HG03432 (cell line): ENCODE measurements around the gene SPRED1.
A peak's percentile ranks its signal among the peaks of the same experiment; 100 is the strongest.

Experiments used
- ATAC-seq: cut with Tn5 transposase; IDR thresholded peaks from one replicate; pipeline ENCODE4 v1.9.1; 2021; ENCODE audit warnings: mild to moderate bottlenecking, moderate library complexity; ENCODE audit not compliant: unreplicated experiment

The SPRED1 gene

DNA sequence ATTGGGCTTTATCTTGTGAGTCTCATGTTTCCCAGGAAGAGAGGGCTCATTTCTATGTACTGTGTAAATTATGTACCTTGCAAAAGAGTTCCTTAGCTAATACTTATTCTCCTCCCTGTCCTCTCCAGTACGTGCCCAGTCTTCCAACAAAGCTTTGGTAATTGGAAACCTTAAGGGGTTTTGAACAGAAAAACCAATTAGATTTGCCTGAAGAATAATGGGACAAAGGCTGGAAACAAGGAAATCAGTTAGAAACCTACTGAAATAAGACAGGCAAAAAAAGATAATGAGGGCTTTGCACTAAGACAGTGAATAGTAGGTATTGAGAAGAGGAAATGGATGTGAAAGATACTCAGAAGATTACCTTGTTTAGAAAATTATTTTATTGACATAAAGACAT lies 82.5 kb downstream of the SPRED1 start:
- no peak for ATAC-seq

DNA sequence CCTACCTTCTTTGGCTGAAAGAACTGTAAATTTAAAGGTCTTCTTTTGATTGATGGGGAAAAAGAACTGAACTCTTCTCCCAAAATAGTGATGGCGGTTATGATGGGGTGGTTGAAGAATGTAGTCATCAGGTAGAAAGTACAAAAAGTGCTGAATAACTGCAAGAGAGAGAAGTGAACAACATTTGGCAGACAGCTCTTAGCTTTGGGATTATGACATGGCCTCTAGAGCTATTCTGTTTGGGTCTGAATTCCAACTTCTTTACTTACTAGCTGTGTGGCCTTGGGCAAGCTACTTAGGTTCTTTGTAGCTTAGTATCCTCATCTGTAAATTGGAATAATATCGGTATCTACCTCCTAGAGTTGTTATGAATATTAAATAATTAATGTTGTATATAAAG lies 91.7 kb downstream of the SPRED1 start:
- ATAC-seq = no peak

DNA sequence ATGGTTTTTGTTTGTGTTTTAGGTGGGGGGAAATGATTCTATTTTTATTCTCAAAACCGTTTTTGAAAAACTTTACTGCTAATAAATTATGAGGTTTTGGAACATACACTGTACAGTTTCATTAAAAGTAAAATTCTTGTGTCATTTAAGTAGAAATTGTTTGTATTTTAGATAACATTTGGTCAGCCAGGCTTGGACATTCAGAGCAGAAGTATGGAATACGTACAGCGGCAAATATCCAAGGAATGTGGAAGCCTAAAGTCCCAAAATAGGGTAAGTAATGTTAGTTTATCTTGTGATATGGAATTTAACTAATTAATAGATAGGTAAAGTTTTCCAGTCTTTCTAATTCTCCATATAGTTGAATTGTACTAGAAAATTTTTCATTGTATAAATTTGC lies 96.6 kb downstream of the SPRED1 start:
- ATAC-seq = no peak

DNA sequence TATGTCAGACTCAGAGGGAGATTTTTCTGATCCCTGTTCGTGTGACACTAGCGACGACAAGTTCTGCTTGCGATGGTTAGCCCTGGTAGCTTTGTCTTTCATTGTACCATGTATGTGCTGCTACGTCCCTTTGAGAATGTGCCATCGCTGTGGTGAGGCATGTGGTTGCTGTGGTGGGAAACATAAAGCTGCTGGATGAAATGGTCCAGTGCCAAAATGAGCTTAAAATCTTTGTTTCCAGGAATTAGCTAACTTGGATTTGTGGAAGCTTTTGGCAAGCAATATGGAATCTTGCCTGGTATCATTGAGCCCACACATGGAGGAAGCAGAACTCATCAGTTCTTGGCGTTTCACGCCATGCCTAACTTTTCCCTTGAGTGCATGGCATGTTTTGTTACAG lies 98.8 kb downstream of the SPRED1 start:
- ATAC-seq = no peak

DNA sequence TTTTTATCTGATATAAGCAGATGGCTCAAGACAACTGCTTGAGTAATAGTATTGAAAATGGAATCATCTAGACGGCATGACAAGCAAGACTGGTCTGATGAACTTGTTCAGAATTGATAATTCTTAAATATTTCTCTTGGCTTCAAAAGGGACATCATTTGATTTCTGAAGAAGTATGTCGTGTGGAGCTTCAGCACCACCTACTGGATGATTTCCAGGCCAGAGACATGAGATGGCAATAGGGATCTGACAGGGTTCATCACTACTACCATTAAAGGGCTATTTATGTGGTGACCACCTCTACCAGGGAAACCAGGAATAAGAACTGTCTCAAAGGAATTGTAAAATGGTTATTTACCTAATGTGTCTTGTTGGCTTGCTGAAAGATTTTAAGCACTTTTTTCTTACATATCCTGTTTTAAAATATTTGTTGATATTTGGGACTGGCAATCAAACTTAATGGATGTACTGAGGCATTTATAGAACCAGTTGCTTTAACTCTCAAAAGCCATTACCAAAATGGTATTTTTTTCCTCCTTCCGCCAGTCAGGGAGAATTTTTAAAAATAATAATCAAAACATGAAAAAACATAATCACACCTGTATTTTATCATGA lies 101.8 kb downstream of the SPRED1 start:
- peak; percentile 56 for ATAC-seq

DNA sequence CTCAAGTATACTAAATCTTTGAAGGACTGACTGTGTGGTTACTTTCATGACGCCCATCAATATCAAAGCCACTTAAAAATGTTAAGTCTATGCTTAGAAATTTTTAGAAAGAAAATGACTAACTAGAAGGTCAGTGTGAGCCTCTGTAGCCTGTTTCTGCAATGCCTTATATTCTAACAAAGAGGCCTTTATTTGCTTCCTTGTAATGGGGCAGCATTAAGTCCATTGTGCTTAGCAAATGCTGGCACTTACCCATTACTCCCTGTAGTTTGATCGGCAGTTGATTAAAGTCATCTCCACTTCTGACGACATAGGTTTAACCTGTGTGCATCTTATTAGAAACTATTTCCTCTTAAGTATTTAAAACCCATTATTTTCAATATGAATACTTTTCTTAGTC lies 109.7 kb downstream of the SPRED1 start:
- ATAC-seq = no peak

DNA sequence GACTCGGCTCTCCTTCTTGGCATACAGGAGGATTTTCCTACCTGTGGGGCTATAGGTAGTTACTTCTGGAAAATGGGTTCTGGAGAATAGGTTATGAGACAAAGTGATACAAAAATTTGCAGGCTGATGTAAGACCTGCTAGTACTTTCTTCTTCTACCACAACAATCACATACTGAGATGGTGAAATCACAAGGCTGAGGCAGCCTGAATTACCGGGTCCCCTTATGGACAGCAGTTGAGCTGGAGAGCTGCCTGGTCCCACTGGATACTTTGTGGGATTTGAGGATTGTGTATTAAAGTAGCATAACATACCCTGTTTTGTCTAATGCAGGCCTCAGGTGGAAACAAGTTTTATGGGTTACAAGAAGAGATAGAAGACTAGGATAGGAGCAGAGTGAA lies 114.8 kb downstream of the SPRED1 start:
- ATAC-seq = no peak

DNA sequence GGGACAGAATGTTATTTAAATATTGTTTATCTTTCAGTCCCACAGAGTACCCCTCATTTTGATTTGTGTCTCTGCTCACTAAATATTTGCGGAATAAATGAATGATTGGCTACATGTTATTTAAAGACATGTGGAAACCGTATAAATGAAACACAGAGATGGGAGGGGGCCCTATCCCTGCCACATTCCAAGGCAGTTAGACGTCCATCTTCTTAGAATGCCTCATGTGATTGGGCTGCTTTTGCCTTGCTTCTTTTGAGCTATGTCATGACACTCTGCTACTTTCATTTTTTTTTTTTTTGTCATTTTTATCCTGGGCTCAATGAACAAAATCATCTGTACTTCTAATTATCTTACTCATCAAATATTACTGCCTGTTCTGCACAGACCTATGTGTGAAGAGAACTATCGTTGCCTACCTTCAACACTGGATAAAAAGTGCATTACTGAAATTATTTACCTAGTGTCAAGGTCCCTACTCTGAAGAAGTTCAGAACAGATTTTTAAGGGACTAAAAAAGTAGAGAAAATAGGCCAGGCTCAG lies 117.4 kb downstream of the SPRED1 start:
- no peak for ATAC-seq

DNA sequence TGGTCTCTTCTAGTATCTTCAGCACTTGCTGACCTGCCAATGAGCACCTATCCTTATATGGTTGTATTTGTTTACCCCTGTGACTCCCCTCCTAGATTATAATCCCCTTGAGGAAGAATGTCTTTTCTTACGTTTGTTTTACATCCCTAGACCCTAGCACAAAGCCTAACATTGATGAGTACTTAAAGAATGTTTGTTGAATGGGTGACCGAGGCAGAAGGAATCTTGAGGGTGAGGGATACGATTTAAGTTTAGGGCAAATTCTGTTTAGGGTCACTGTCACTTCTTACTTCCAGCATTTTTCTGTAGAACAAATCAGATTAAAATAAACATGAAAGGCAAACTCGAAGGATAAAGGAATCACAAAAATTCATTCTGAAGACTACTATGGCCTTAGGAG lies 120.4 kb downstream of the SPRED1 start:
- ATAC-seq = no peak

DNA sequence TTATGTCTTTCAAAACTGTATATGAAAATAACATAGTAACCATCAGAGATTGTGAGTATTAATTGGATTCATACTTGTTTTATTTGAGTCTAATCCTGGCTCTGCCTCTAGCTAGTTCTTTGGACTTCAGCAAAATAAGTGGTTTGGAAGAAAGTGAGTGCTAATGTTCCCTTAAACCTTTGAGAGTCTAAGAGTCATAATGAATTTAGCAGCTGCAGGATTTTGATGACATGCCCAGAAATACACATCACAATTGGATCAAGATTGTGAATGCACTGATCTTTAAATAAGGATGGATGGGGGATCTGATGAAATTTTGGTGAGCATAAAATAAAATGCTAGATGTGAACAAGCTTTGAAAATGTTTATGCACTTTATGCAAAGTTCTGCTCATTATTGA lies 121.4 kb downstream of the SPRED1 start:
- ATAC-seq = no peak

DNA sequence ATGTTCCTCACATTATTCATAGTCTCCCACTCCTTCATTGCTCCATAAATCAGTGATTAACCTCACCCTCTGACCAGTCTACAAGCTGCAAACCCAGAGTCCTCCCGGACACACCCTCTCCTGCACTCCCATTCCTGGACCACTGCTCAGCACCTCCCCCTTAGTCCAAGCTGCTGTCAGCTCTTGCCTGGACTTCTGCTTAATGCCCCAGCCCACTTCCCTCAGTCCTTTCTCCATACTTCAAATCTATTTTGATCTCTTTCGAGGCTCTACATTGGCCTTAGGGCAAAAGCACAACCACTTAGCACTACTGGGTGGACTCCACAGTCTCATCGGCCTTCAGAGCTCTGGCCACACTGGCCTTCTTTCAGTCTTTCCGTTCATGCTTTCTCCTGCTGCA lies 121.9 kb downstream of the SPRED1 start:
- no peak for ATAC-seq

DNA sequence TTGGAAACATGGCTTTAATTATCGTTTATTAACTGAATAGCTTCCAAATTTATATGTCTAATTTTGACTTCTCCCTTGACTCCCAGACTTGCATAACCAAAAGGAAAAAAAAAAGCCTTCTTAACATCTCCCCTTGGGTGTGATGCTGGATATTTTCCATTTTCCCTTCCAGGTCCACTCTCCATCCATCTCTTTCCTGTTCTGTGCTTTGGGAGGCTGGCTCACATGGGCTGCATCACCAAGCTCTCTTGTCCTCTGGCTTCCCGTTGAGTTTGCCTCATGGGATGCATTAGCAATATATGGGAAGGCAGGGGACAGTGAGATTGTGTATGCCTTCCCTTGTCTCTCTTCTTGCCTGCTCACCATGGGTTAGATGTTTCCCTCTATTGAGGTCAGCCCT lies 123.4 kb downstream of the SPRED1 start:
- ATAC-seq = no peak

DNA sequence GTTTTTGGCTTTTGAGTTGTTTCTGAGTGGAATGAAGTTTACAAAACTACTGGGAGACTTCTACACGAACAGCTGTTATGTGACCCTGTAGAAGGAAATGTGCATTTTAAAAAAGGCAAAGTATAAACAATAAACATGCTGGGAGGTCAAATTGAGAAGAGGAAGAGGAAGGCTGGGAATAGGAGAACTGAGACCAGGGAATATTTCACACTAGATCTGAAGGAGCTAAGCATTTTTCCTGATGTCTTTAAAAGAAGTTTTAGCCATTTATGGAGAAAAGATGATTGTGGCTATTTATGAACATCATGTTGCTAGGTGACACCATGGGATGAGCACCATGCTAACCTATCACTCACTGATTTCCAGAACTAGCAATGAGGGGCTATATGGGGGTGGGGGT lies 125.0 kb downstream of the SPRED1 start:
- ATAC-seq = no peak

DNA sequence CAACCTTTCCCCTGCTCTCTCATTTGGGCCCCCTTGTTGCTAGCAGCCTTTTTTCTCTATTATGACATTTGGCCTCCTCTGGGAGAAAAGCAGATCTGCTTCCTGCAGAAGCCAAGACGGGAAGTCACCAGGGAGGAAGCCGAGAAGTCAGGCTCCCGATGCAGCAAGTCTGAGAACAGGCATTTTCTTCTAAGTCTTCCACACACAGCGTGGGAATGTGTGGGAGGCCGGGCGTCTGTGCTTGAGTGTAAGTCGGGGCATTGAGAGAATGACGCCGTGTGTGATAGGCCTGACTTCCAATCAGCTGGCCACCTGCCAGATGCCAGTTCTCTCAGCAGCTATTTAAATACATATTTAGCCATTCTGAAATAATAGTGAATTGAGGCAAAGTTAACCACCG lies 125.5 kb downstream of the SPRED1 start:
- ATAC-seq = no peak

DNA sequence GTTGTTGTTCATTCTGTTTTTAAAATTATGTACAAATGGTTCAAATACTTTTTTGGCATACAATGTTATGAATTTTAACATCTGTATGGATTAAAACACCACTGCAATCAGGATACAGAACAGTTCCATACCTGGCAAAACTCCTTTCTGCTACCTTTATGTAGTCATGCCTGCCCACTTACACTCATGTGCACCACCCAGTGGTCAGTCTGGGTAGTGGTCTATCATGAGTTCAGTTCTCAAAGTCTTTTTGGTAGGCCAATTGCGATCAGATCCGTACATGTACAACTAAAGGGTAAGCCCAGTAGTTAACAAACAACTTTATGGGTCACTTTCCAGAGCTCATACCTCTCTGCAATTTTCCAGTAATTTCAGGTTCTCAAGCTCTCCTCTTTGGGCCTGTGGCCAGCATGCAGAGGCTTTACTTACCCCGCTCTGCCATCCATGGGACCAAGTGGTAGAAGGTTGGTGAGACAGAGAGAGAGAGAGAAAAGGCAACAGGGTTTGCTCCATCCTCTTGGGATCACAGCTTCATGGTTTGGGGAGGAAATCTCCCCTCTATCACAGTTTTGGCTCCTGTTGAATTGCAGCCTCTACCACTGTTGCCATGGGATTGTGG lies 137.4 kb downstream of the SPRED1 start:
- ATAC-seq = peak; percentile 78

DNA sequence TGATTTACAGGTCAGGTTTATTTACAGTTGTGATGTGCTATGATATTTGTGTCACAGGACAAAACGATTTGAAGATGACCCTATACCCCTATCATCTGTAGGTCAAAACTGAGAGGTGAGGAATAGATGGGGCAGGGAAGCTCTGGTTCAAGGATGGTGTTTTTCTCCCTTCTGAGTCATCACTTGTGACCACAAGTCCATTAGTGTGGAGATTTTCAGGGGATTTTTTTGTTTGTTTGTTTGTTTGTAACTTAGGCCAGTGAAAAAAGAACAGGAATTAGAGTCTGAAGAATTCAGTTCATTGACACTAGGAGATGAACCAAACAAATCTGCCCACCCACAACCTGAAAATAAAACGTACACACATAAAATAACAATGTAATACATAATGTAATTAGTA lies 138.6 kb downstream of the SPRED1 start:
- ATAC-seq = no peak

DNA sequence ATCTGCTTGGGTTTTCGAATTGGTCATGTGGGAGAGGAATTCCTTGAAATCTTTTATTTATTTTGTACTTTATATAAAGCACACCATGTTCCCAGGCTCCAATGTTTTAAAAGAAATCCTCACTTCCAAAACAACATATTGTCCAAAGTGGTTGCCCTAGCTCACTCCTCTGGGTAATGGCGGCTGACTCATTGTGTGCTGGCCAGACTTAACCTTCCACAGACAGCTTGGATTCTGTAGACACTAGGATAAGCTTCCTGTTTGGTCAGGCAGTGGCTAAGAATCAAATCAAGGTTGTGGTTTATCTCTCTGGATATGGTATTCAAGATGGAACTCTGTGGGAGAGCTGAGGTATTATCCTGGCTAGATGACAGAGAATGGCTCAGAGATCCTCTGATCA lies 145.5 kb downstream of the SPRED1 start:
- ATAC-seq = no peak

DNA sequence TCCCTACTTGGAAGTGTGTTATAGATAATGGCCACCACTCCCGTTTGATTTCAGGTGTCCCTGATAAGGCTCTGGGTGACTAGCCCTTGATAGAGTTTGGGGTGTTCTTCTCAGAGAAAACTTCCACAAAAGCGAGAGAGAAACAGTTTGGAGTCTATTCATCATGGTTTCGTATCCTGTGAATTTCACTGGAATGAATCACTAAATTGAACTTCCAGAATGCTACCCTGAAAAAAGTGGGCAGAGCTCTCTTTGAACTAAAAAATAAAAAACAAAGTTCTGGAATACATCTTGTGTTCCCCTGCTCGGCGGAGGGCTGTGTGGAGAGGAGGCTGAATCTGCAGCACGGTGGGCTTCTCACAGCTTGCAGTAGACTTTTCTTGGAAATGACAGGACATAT lies 148.5 kb downstream of the SPRED1 start:
- ATAC-seq = no peak

DNA sequence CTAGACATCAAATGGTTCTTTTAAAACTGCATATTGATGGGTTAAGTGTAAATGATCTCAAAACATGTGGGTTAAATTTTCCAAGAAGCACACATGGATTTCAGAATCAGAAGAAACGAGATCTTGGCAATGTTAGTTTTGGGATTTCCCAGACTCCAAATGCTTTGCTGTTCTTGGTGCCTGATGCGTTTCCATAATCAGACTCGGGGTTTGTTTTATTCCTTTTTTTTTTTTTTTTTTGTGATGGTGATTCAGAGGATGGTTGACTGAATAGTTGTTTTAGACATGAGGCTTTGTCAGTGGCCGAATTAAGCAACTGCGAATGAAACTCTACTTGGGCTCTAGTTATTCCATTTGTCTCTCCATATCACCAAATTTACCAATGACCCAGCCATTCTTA lies 149.1 kb downstream of the SPRED1 start:
- no peak for ATAC-seq

DNA sequence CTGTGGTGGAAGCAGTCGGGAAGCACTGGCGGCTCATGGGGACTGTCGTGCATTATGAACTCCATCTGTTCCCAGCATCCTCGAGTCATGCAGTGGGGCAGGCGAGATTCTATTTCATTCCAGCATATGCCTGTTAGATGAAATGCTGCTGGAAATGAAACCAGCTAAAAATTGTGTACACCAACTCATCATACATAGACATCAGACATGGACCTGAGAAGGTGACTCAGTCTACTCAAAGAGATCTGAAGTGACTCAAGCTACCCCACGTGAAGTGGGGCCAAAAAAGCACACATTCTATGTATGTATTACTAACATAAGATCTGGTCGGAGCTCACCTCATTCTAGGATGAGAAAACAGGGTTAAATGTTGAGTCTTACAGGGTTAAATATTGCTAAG lies 153.8 kb downstream of the SPRED1 start:
- no peak for ATAC-seq
